Erythroblast (primary cell): ENCODE results near the gene SEC11A.

Experiments used
- GATA1 ChIP-seq: IDR thresholded peaks from 2 replicates; pipeline ENCODE4 v1.6.1; 2011; ENCODE audit warnings: low read depth, mild to moderate bottlenecking, control low read depth, low read length, moderate library complexity
- POLR2A ChIP-seq: IDR thresholded peaks from 2 replicates; pipeline ENCODE4 v1.6.1; 2011; ENCODE audit warnings: mild to moderate bottlenecking, low read length

DNA sequence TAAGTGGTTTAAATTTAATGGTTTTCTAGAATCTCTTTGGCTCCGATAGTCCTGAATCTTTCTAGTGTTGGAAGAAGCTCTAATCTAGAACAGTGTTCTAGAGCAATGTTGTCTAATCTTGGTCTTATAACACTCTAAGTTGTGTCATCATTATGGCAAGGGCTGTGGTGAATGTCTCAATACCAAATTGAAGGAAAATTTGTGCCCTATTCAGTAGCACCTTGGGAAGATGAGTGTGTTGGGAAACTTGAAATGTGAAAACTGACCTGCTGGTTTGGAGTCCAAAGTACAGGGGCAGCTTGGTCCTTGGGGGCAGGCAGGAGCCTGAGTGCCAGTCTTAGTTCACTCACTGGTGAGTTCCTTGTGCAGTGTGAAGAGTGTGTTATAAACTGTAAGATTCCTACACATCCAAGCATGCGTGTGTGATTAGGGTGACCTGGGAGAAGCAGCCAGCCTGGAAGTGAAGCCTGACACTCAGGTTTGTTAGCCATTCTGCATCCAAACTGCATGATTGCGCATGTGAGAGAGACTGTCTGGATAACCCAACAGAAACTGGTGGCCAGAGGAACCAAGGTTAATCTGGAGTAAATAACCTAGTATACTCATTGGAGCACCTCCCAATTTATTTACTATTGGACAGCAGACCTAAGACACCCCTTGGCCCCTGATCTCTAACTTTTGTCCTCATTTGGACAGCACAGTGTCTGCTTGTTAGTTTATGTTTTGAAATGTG is 47.1 kb upstream of the SEC11A start:
- TF ChIP-seq POLR2A (no peak), GATA1 (no peak)
